HG03457 (cell line): ENCODE data around the gene HDLBP.

Experiments used
- ATAC-seq: cut with Tn5 transposase; IDR thresholded peaks from one replicate; pipeline ENCODE4 v1.9.1; 2021; ENCODE audit warnings: moderate number of reproducible peaks; ENCODE audit not compliant: unreplicated experiment

HDLBP gene

DNA sequence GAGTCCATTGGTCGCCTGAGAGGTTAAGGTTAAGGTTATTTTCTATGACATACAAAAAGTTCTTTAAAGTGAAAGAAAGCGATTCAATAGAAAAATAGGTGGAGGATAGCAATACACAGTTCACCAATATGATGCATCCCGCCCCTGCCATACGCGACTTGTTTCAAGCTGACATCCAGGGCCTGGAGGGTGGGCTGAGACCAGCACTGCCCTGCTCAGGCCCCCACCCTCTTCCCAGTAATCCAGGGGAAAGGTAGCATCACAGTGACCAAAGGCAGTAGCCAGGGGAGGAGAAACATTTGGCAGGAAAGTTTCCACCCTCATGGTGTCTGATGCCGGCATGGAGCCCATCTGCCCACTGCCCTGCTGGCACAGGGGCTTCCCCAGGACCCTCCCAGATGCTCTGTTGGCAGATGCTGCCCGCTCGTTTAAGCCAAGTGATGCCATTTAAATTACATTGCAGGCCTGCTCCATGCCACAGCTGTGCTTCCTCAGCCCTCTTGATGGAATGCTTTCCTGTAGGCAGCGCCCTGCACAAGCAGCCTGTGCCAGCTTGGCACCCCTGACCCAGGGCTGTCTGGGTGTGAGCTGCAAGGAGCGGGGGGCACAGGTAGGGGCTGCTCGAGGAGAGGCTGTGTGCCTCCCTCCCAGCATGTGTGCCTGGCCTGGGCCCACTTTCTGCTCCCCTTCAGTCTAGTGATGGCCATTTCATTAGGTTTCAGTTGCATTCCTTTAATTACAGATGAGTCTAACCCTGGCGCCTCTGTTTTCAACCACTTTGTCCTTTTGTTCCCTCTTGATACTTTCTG, 137.7 kb downstream of the HDLBP start:
- ATAC-seq: no peak
